ENCODE results near the gene POLR1H. TPM values are rescaled to one million over a fixed set of nuclear protein-coding genes. Genes with fewer than 3 reads are reported as not detected.

POLR1H gene
- total RNA-seq, 1 experiment from 2014 or later, result 60.9 TPM

DNA sequence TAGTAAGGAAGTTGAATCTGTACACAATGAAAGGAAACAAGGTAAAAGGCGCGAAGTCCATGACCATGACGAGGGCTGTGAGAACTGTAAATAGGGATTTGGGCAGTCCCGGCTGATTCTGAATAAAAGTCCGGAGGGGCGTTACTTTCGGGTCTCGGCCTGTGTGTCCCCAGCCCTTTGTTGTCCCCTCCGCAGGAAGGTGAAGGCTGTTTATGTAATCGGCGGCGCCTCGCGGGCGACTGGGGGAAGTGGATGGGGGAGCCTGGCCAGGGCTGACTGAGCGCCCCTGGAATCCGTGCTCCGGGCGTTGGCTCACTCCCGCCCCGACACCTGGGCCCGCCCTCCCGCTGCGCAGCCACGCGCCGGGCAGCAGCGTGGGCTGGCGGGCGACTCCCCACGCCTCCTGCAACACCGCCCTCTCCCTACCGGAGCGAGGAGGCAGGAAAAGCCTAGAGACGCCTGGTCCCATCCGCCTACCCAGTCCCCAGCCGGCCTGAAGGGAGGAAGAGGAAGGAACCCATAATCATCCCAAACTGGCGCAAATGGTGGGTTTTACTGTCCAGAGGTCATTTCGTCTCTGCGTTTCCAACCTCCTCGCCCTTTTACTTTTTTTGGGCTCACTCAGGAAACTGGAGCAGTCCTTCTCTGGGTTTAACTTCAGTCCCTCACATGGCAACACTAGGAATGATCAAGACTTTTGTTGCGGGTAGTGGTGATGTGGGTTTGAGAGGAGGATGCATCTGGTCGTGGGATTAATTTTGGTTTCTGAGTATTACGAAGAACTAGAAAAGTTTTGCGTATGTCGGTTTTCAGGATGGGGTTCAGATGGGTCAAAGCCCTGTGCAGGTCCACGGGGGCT is 39.7 kb downstream of the POLR1H start:
- intact Hi-C loops (cut with micrococcal nuclease), result no loop called here
- Mint-ChIP-seq H3K27ac (ENCODE audit: low read depth, unreplicated experiment) (peak overlapping the region; percentile 40), H3K36me3 (ENCODE audit: insufficient read depth, unreplicated experiment) (no peaks in the 10 kb centered on the region), H3K27me3 (ENCODE audit: insufficient read depth, unreplicated experiment) (peaks cover 18% of the 10 kb centered on the region), H3K9me3 (ENCODE audit: unreplicated experiment) (no peaks in the 10 kb centered on the region), H3K4me3 (ENCODE audit: unreplicated experiment) (peak overlapping the region; percentile 70), H3K4me1 (ENCODE audit: insufficient read depth, unreplicated experiment) (peaks cover 38% of the 10 kb centered on the region)
- POLR2A ChIA-PET, result interaction anchor here (0.6 to 5.6 kb wide), 19 partner anchors 7 to 457 kb away, joined by 3 to 83 read pairs (median 7); partner anchors contain the start of genes POLR1H, PPP1R11, RNF39 and TRIM26
- peak; percentile 32 for DNase-seq (ENCODE audit: unreplicated experiment)
- CTCF ChIA-PET, result interaction anchor here (0.8 to 1.6 kb wide), 6 partner anchors 12 to 40 kb away, joined by 3 to 32 read pairs (median 4); partner anchors contain the start of genes POLR1H and TRIM31
- BruUV-seq (replicated peaks), result no TSS peak
- TF ChIP-seq CTCF (IDR thresholded peaks at IDR 0.05; ENCODE audit: unreplicated experiment), result no peak

GRCh38 chr6:30101444-30102413 is 40.7 kb downstream of the POLR1H start:
- H3K4me3 Mint-ChIP-seq (ENCODE audit: unreplicated experiment), result peak overlapping the region; percentile 70
- ChIA-PET POLR2A (interaction anchor here (0.5 to 5.6 kb wide), 25 partner anchors 8 to 1266 kb away, joined by 3 to 83 read pairs (median 7); partner anchors contain the start of genes POLR1H, PPP1R11, RNF39 and TRIM26), CTCF (interaction anchor here (0.7 to 1.6 kb wide), 10 partner anchors 11 to 110 kb away, joined by 3 to 32 read pairs (median 4); partner anchors contain the start of genes POLR1H and TRIM31)
- peak overlapping the region; percentile 84 for H3K27ac Mint-ChIP-seq (ENCODE audit: low read depth, unreplicated experiment)
- TF ChIP-seq CTCF (IDR thresholded peaks at IDR 0.05; ENCODE audit: unreplicated experiment), result no peak
- TSS peak; percentile 58 for BruUV-seq (replicated peaks)
- intact Hi-C loops (cut with micrococcal nuclease), result loop anchor here (2.0 kb wide), 3 partner anchors 35 to 225 kb away; partner anchors contain the start of genes PPP1R11, TRIM26 and TRIM39
- peak; percentile 89 for DNase-seq (ENCODE audit: unreplicated experiment)
- peaks cover 38% of the 10 kb centered on the region for H3K4me1 Mint-ChIP-seq (ENCODE audit: insufficient read depth, unreplicated experiment)
- peaks cover 18% of the 10 kb centered on the region for H3K27me3 Mint-ChIP-seq (ENCODE audit: insufficient read depth, unreplicated experiment)
- no peaks in the 10 kb centered on the region for H3K36me3 Mint-ChIP-seq (ENCODE audit: insufficient read depth, unreplicated experiment)
- H3K9me3 Mint-ChIP-seq (ENCODE audit: unreplicated experiment), result no peaks in the 10 kb centered on the region

GRCh38 chr6:30102414-30102969 is 41.4 kb downstream of the POLR1H start:
- TSS peak; percentile 61 for BruUV-seq (replicated peaks)
- ChIA-PET CTCF (interaction anchor here (0.7 to 5.2 kb wide), 14 partner anchors 10 to 68 kb away, joined by 3 to 153 read pairs (median 6); partner anchors contain the start of genes TRIM10 and TRIM31), POLR2A (interaction anchor here (0.6 to 5.6 kb wide), 28 partner anchors 10 to 453 kb away, joined by 3 to 83 read pairs (median 7); partner anchors contain the start of genes POLR1H, PPP1R11, RNF39 and TRIM26)
- no peaks in the 10 kb centered on the region for H3K36me3 Mint-ChIP-seq (ENCODE audit: insufficient read depth, unreplicated experiment)
- H3K27ac Mint-ChIP-seq (ENCODE audit: low read depth, unreplicated experiment), result peak overlapping the region; percentile 84
- H3K9me3 Mint-ChIP-seq (ENCODE audit: unreplicated experiment), result no peaks in the 10 kb centered on the region
- intact Hi-C loops (cut with micrococcal nuclease), result loop anchor here (2.0 kb wide), 3 partner anchors 36 to 224 kb away; partner anchors contain the start of genes PPP1R11, TRIM26 and TRIM39
- peak overlapping the region; percentile 70 for H3K4me3 Mint-ChIP-seq (ENCODE audit: unreplicated experiment)
- no peak for TF ChIP-seq CTCF (IDR thresholded peaks at IDR 0.05; ENCODE audit: unreplicated experiment)
- peak; percentile 91 for DNase-seq (ENCODE audit: unreplicated experiment)
- peaks cover 36% of the 10 kb centered on the region for H3K4me1 Mint-ChIP-seq (ENCODE audit: insufficient read depth, unreplicated experiment)
- peaks cover 15% of the 10 kb centered on the region for H3K27me3 Mint-ChIP-seq (ENCODE audit: insufficient read depth, unreplicated experiment)

All from MCF 10A (cell line).